ENCODE measurements around the gene PID1. TPM values are rescaled to one million over a fixed set of nuclear protein-coding genes. Genes with fewer than 3 reads are reported as not detected.
A peak's percentile ranks its signal among the peaks of the same experiment; 100 is the strongest.

The PID1 gene
- polyA plus RNA-seq, 1 donor from 2014 or later: not detected

DNA sequence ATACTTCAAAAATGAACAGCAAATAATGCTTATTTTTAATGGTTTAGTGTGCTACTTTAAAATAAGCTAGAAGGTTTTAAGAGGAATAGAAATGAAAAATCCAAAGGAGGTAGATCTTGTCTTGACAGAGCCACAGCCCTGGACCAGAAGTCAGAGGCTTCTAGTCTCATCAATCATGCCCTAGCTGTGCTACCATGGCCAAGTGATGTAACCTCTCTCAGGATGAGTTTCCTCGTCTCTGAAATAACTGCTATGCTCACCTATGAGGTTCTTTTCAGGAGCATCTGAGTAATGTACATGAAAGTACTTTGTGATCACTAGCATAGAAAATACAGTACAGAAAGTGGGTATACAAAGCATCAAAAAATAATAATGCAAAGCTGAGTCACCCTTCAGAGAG, 248.4 kb downstream of the PID1 start:
- peaks cover 0 to 2% (median 0%) of the 10 kb centered on the region in 3 donors for H3K4me1 Mint-ChIP-seq
- no peak overlapping the region for H3K4me3 Mint-ChIP-seq
- H3K27ac Mint-ChIP-seq: no peak overlapping the region
- peaks cover 0 to 11% (median 2%) of the 10 kb centered on the region in 3 donors for H3K9me3 Mint-ChIP-seq
- H3K27me3 Mint-ChIP-seq: no peaks in the 10 kb centered on the region
- no peaks in the 10 kb centered on the region for H3K36me3 Mint-ChIP-seq

DNA sequence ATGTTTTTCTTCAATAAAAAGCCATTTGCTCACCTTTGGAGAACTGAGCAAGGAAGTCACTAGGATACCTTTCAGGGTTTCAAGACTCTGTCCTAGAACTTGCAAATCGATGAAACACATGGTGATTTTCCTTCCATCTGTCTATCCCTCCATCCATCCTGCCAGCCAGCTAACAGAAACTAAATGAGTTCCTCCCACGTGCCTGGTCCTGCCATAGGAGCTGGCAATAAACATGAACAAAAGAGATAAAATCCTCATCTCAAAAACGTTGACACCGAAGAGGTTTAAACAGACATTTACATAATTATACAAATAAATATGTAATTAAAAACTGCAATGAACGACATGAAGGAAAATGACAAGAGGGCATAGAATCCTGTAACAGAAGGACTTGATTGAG, 249.0 kb downstream of the PID1 start:
- no peak overlapping the region for H3K27ac Mint-ChIP-seq
- no peaks in the 10 kb centered on the region for H3K27me3 Mint-ChIP-seq
- H3K4me3 Mint-ChIP-seq: no peak overlapping the region

DNA sequence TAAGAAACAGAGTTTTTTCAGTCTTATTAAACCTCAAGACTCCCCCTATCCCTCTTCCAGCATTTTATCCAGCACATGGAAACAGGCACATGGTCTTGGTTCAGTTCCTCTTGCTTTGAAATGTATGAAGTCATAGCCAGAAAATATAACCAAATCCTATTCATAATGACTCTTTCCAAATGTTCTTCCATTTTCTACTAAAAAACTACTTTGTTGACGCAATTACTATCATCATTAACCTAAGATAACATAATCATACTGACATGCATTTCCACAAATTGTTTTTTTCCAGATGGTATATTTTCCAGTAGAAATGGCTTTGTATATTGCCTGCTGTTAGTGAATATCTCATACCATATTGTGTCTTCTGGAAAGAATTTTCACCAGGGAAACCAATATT, 261.3 kb downstream of the PID1 start:
- no peak overlapping the region for H3K27ac Mint-ChIP-seq
- peaks cover 0 to 4% (median 2%) of the 10 kb centered on the region in 3 donors for H3K9me3 Mint-ChIP-seq

More for the DNA sequence above, 249.0 kb downstream of the PID1 start:
- Mint-ChIP-seq H3K4me1 (no peaks in the 10 kb centered on the region), H3K9me3 (peaks cover 0 to 11% (median 2%) of the 10 kb centered on the region in 3 donors), H3K36me3 (no peaks in the 10 kb centered on the region)

DNA sequence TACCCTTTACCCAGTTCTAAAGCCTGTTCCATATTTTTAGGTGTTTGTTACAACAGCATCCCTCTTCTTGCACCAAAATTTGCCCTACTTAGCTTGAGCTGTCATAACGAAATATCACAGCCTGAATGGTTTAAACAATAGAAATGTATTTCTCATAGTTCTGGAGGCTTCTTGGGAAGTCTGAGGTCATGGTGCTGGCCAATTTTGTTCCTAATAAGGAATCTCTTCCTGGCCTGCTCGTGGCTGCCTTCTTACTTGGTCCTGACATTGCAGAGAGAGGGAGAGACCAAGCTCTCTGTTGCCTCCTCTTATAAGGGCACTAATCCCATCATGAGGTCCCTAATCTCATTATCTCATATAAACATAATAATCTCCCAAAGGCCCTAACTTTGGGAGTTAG, 267.8 kb downstream of the PID1 start:
- Mint-ChIP-seq H3K4me3 (no peak overlapping the region), H3K4me1 (no peaks in the 10 kb centered on the region)

More for the DNA sequence above, 261.3 kb downstream of the PID1 start:
- Mint-ChIP-seq H3K4me3 (no peak overlapping the region), H3K27me3 (no peaks in the 10 kb centered on the region), H3K4me1 (peaks cover 0 to 3% (median 0%) of the 10 kb centered on the region in 3 donors), H3K36me3 (no peaks in the 10 kb centered on the region)

DNA sequence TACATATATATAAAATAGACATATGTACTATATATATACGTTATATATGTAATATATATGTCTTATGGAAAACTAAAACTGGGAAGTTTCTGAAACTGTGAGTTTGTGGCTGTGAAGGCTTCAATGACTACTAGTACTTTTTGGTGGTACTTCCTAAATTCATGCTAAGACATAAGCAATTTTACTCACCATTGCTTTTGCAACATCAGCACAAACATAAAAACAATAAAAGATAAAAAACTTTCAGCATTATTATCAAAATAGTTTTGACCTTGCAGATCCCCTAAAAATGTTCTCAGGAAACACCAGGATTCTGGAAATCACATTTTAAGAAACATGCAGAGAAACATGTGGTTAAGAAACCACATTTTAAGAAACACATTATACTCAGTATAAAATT, 269.9 kb downstream of the PID1 start:
- Mint-ChIP-seq H3K27ac (no peak overlapping the region), H3K4me1 (no peaks in the 10 kb centered on the region), H3K4me3 (no peak overlapping the region), H3K36me3 (no peaks in the 10 kb centered on the region), H3K27me3 (no peaks in the 10 kb centered on the region), H3K9me3 (peaks cover 7 to 15% (median 12%) of the 10 kb centered on the region in 3 donors)

More for the DNA sequence above, 267.8 kb downstream of the PID1 start:
- Mint-ChIP-seq H3K27me3 (no peaks in the 10 kb centered on the region), H3K9me3 (peaks cover 6 to 12% (median 9%) of the 10 kb centered on the region in 3 donors), H3K36me3 (no peaks in the 10 kb centered on the region), H3K27ac (no peak overlapping the region)

DNA sequence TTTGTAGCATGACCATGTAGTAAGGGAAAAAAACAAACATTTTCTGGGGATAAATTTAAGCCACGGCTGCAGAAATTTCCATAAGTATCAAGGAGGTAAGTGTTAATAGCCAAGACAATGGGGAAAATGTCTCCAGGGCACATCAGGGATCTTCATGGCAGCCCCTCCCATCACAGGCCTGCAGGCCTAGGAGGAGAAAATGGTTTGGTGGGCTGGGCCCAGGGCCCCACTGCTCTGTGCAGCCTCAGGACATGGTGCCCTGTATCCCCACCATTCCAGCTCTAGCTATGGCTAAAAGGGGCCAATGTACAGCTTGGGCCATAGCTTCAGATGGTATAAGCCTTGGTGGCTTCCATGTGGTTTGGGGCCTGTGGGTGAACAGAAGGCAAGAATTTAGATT, 271.8 kb downstream of the PID1 start:
- H3K4me3 Mint-ChIP-seq: no peak overlapping the region
- H3K9me3 Mint-ChIP-seq: peaks cover 5 to 17% (median 14%) of the 10 kb centered on the region in 3 donors
- no peaks in the 10 kb centered on the region for H3K27me3 Mint-ChIP-seq
- no peak overlapping the region for H3K27ac Mint-ChIP-seq
- no peaks in the 10 kb centered on the region for H3K4me1 Mint-ChIP-seq
- H3K36me3 Mint-ChIP-seq: no peaks in the 10 kb centered on the region

DNA sequence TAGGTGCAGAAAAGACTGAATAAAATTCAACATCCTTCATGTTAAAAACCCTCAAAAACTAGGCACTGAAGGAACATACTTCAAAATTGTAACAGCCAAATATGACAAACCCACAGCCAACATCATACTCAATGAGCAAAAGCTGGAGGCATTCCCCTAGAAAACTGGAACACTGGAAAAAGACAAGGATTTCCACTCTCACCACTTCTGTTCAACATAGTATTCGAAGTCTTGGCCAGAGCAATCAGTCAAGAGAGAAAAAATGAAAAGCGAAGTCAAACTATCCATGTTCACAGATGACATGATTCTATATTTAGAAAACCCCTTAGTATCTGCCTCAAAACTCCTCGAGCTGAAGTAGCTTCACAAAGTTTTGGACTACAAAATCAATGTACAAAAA, 282.3 kb downstream of the PID1 start:
- H3K9me3 Mint-ChIP-seq: peaks cover 2 to 16% (median 3%) of the 10 kb centered on the region in 3 donors
- H3K27me3 Mint-ChIP-seq: no peaks in the 10 kb centered on the region
- H3K36me3 Mint-ChIP-seq: no peaks in the 10 kb centered on the region
- H3K27ac Mint-ChIP-seq: no peak overlapping the region
- H3K4me1 Mint-ChIP-seq: no peaks in the 10 kb centered on the region
- no peak overlapping the region for H3K4me3 Mint-ChIP-seq

DNA sequence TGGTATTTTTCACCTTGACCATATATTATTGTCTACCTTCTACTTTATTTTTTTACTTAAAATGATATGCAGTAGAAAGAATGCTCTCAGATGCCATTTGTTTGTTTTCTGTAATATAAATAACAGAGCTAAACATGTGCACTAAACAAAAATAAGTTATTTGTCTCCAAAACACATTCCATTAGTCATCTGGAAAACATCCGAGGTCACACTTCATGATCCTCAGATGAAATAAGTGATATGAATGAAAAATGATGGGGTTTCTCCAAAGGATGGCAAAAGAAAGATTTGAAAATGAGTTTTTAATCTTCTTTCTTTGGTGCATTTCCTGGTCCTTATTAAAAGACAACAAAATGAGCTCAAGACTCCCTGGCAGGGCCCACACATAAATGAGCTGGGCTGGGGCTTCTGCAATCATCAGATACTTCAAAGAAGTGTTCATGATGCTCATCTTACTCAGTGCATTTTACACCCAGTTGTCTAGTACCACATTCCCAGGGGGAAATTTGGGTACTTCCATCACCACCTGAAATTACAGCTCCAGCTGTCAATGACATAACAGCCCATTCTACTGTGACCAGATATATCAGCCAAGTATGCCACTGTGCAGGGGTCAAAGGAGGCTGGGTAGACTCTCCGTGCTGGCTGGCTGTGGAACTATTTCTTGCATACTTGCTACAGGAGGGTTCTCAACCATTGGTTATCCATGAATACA, 283.5 kb downstream of the PID1 start:
- no peaks in the 10 kb centered on the region for H3K36me3 Mint-ChIP-seq
- H3K4me3 Mint-ChIP-seq: no peak overlapping the region
- H3K27me3 Mint-ChIP-seq: no peaks in the 10 kb centered on the region
- H3K4me1 Mint-ChIP-seq: no peaks in the 10 kb centered on the region
- H3K9me3 Mint-ChIP-seq: peaks cover 0 to 15% (median 2%) of the 10 kb centered on the region in 3 donors
- no peak overlapping the region for H3K27ac Mint-ChIP-seq

DNA sequence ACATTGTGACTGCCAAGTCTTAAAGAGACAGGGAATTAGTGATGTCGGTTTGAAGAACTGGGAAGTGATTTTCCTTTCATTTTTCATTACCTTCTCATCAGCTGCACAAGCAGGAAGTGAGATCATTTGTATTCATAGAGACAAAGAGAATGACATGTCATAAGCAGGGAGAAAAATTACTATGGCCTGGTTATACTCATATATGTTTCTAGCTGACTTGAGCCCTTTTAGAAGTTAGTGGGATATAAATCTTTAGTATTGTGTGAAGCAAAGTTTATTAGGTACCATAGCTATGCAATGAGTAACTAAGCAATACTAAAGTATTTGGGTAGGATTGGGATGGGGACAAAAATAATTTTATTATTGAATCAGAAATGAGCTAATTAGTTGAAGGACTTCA, 284.1 kb downstream of the PID1 start:
- Mint-ChIP-seq H3K4me3 (no peak overlapping the region), H3K27me3 (no peaks in the 10 kb centered on the region), H3K36me3 (no peaks in the 10 kb centered on the region), H3K4me1 (no peaks in the 10 kb centered on the region), H3K9me3 (peaks cover 0 to 16% (median 2%) of the 10 kb centered on the region in 3 donors), H3K27ac (peak overlapping the region in 1 of 3 donors; percentile 54)

DNA sequence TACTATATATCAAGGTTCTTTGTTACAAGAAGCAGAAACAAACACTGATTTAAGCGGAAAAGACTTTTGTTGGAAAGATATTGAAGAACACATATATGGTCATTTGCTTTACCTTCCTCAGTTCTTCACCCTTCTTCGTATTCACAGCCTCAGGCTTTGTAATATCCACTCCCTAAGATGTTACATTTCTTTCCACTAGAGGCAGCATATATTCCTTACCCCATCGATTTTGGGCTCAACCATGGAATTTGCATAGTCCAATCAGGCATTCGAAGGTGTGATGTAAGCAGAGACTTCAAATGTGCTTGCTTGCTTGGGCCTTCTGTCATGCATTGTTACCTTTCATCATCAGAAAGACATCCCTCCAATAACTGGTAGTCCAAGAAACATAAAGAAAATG, 287.4 kb downstream of the PID1 start:
- peaks cover 2 to 12% (median 10%) of the 10 kb centered on the region in 3 donors for H3K9me3 Mint-ChIP-seq
- H3K27me3 Mint-ChIP-seq: no peaks in the 10 kb centered on the region
- no peaks in the 10 kb centered on the region for H3K4me1 Mint-ChIP-seq
- no peak overlapping the region for H3K4me3 Mint-ChIP-seq
- H3K36me3 Mint-ChIP-seq: no peaks in the 10 kb centered on the region
- H3K27ac Mint-ChIP-seq: no peak overlapping the region

DNA sequence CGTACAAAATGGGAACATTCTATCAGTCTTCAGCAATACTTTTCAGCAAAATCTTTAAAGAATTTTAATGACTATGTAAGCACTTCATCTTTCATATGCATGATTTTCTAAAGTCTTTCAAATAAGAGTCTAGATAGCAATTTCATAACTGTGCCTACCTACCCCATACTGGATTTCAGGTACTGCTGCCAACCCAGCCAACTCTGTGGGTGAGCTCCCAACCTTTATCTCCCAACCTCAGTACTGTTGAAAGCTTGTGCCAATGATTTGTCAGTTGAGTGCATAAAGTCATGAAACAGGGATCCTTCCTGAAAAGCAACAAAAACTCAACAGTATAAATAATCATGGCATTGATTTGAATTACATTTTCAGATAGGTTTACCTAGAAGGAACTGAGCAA, 296.9 kb downstream of the PID1 start:
- Mint-ChIP-seq H3K36me3 (no peaks in the 10 kb centered on the region), H3K9me3 (peaks cover 3 to 11% (median 5%) of the 10 kb centered on the region in 3 donors), H3K4me1 (no peaks in the 10 kb centered on the region), H3K4me3 (no peak overlapping the region), H3K27ac (no peak overlapping the region), H3K27me3 (no peaks in the 10 kb centered on the region)

Measured in IgD-negative memory B cell (primary cell).